Progenitor cell of endocrine pancreas (in vitro differentiated cells): Measurements from ENCODE around the gene PDIA4. TPM values are rescaled to one million over a fixed set of nuclear protein-coding genes. Genes with fewer than 3 reads are reported as not detected.

Experiments used
- DNase-seq: peaks from one replicate; pipeline ENCODE4 v3.0.0; 2021; ENCODE audit warnings: low spot score; ENCODE audit not compliant: unreplicated experiment
- H3K27ac Mint-ChIP-seq: 2 replicates; pipeline ENCODE4 v1.8.0; 2021; ENCODE audit warnings: mild to moderate bottlenecking, moderate library complexity, mixed read lengths
- H3K27me3 Mint-ChIP-seq: 2 replicates; pipeline ENCODE4 v1.8.0; 2021; ENCODE audit warnings: mixed read lengths
- H3K36me3 Mint-ChIP-seq: 2 replicates; pipeline ENCODE4 v1.8.0; 2022; ENCODE audit warnings: mixed read lengths; ENCODE audit not compliant: insufficient read depth
- H3K4me1 Mint-ChIP-seq: 2 replicates; pipeline ENCODE4 v1.8.0; 2021; ENCODE audit warnings: low read depth, mixed read lengths
- H3K4me3 Mint-ChIP-seq: 2 replicates; pipeline ENCODE4 v1.8.0; 2021; ENCODE audit warnings: low read depth, mild to moderate bottlenecking, moderate library complexity, mixed read lengths
- H3K9me3 Mint-ChIP-seq: 2 replicates; pipeline ENCODE4 v1.8.0; 2021; ENCODE audit warnings: low read depth, mixed read lengths
- total RNA-seq: library from RNA; stranded (reverse); gene quantifications from 2 replicates; pipeline ENCODE4 v1.2.1, GENCODE V29; 2021
- TF ChIP-seq, protein P1 (sequence below): fragments of 200-600 bp; sonication (generic); IDR thresholded peaks from one replicate; pipeline ENCODE4 v1.5.0; 2021; ENCODE audit warnings: antibody characterized with exemption, mild to moderate bottlenecking; ENCODE audit not compliant: unreplicated experiment

PDIA4 gene
- total RNA-seq, 1 donor from 2014 or later: 238 TPM

GRCh38 chr7:148987751-148988512, 40.4 kb downstream of the PDIA4 start:
- Mint-ChIP-seq H3K9me3 (no peaks in the 10 kb centered on the region), H3K4me3 (peak overlapping the region; percentile 89), H3K27ac (peak overlapping the region; percentile 96), H3K36me3 (no peaks in the 10 kb centered on the region), H3K4me1 (peaks cover 31% of the 10 kb centered on the region), H3K27me3 (no peaks in the 10 kb centered on the region)
- TF ChIP-seq, protein P1, sequence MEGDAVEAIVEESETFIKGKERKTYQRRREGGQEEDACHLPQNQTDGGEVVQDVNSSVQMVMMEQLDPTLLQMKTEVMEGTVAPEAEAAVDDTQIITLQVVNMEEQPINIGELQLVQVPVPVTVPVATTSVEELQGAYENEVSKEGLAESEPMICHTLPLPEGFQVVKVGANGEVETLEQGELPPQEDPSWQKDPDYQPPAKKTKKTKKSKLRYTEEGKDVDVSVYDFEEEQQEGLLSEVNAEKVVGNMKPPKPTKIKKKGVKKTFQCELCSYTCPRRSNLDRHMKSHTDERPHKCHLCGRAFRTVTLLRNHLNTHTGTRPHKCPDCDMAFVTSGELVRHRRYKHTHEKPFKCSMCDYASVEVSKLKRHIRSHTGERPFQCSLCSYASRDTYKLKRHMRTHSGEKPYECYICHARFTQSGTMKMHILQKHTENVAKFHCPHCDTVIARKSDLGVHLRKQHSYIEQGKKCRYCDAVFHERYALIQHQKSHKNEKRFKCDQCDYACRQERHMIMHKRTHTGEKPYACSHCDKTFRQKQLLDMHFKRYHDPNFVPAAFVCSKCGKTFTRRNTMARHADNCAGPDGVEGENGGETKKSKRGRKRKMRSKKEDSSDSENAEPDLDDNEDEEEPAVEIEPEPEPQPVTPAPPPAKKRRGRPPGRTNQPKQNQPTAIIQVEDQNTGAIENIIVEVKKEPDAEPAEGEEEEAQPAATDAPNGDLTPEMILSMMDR: no peak
- DNase-seq: no peak

DNA sequence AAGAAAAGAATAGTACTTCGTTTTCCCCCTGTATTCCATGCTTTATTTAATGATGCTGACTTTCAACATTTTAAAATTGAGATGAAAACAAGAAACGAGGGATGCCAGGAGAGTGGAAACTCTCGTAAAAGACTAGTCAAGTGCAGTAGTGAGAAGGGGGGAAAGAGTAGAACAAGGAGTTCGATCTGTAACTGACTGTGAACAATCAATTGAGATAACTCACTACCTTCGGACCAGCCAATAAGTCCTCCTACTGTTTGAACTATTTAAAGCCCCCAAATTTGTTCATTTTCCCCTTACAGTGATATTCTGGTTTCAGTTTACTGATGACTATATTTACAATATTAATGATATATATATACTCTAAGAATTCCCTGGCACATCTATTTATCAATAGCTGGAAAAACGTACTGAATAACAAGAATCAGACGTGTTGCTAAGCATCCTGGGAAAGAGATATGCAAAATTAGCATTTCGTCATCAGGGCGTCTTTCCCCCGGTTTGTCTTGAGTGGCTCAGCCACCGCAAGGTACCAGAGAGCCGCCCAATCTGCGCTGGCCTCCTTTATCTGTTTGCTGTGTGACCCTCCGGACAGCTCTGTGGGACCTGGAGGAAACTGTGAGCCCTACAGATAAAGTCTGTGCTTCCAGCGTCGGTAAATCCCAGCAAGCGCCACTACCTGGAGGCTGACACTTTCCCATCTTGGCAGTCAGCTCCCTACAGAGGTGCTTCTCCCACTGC, 41.1 kb downstream of the PDIA4 start:
- Mint-ChIP-seq H3K4me1 (peaks cover 31% of the 10 kb centered on the region), H3K27me3 (no peaks in the 10 kb centered on the region), H3K4me3 (peak overlapping the region; percentile 89), H3K9me3 (no peaks in the 10 kb centered on the region), H3K27ac (peak overlapping the region; percentile 96), H3K36me3 (no peaks in the 10 kb centered on the region)
- peak; percentile 68 for DNase-seq
- TF ChIP-seq, protein P1: no peak

- H3K4me1 Mint-ChIP-seq: peaks cover 31% of the 10 kb centered on the region
- TF ChIP-seq, protein P1: no peak
- no peaks in the 10 kb centered on the region for H3K9me3 Mint-ChIP-seq
- no peaks in the 10 kb centered on the region for H3K27me3 Mint-ChIP-seq
- peak overlapping the region; percentile 67 for H3K4me3 Mint-ChIP-seq
- no peak for DNase-seq
- peak overlapping the region; percentile 96 for H3K27ac Mint-ChIP-seq
- H3K36me3 Mint-ChIP-seq: no peaks in the 10 kb centered on the region
These were observed 41.6 kb downstream of the PDIA4 start for GRCh38 chr7:148986742-148987009.

DNA sequence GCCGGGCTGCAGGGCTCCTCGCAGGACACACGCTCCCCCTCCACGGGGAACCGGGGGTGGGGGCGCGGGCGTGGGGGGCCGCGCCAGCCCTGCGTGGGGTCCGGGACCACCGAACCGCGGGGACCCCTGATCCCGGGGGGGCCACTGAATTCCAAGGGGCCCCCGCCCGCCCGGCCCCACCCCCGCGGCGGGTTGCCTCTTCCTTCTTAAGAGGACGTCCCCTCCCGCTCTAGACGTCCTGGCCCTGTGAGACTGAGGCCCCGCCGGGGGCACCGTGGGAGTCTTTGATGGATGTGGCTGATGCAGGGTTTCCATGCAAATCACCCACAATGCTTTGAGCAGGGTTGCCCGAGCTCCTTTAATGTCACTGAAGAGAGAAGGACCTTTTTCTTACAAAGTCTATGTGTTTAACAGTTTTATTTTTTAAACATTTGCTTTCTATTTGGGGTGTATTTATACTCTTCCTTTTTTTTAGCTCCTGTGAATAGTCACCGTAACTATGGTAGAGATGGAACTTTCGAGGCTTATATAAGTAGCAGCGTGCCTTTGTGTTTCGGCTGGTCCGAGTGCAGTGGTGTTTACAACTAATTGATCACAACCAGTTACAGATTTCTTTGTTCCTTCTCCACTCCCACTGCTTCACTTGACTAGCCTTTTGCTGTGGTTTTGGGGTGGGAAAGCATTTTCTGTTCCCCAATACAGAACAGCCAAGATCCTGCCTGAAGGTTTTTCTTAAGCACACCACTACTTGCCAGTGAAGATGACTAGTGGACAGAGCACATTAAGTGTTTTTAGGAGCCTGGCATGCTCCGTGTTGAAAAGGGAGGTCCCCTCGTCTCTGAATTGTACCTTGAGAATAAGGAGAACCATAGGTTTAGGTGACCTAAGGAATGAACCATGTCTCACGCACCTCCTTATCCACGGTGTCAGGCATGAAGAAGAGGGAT, 44.8 kb downstream of the PDIA4 start:
- Mint-ChIP-seq H3K4me1 (peaks cover 27% of the 10 kb centered on the region), H3K27me3 (peaks cover 11% of the 10 kb centered on the region), H3K27ac (peak overlapping the region; percentile 100), H3K4me3 (peak overlapping the region; percentile 93), H3K36me3 (no peaks in the 10 kb centered on the region), H3K9me3 (peaks cover 5% of the 10 kb centered on the region)
- peak; percentile 74 for DNase-seq
- TF ChIP-seq, protein P1: no peak
